GM12892 (cell line): ENCODE results near the gene LDAH.

Source experiments
- DNase-seq: peaks from one replicate; pipeline ENCODE4 v3.0.0; 2011; ENCODE audit not compliant: insufficient read length
- FAIRE-seq: peaks from 2 replicates; lab custom pipeline; 2011; peaks lifted over from hg19 to GRCh38; lab: Jason Lieb, UNC
- POLR2A ChIP-seq: IDR thresholded peaks from 2 replicates; pipeline ENCODE4 v1.6.1; 2011; ENCODE audit warnings: low read depth, low read length, control low read depth
- POLR2AphosphoS5 ChIP-seq: IDR thresholded peaks from 2 replicates; pipeline ENCODE4 v1.6.1; 2011; ENCODE audit warnings: low read depth, low read length, control low read depth
- TAF1 ChIP-seq: IDR thresholded peaks from 2 replicates; pipeline ENCODE4 v1.6.1; 2011; ENCODE audit warnings: low read depth, mild to moderate bottlenecking, control low read depth, low read length, borderline replicate concordance

The LDAH gene

GRCh38 chr2:20643060-20643459 lies 179.8 kb downstream of the LDAH start:
- TF ChIP-seq TAF1: no peak
- no peak for TF ChIP-seq POLR2AphosphoS5
- TF ChIP-seq POLR2A: no peak
- no peak for FAIRE-seq
- DNase-seq: no peak

GRCh38 chr2:20642055-20642971 lies 180.6 kb downstream of the LDAH start:
- peak; percentile 78 for FAIRE-seq
- peak; percentile 95 for DNase-seq

GRCh38 chr2:20641123-20641985 lies 181.5 kb downstream of the LDAH start:
- FAIRE-seq (no peak), DNase-seq (no peak)
- TF ChIP-seq TAF1 (no peak), POLR2A (no peak), POLR2AphosphoS5 (no peak)

More at GRCh38 chr2:20642055-20642971, 180.6 kb downstream of the LDAH start:
- no peak for TF ChIP-seq TAF1
- no peak for TF ChIP-seq POLR2A
- no peak for TF ChIP-seq POLR2AphosphoS5

- DNase-seq: no peak
- no peak for TF ChIP-seq TAF1
- FAIRE-seq: no peak
These were observed 182.3 kb downstream of the LDAH start for GRCh38 chr2:20640411-20641122.

GRCh38 chr2:20638646-20639430 lies 184.1 kb downstream of the LDAH start:
- DNase-seq: no peak
- TF ChIP-seq TAF1 (no peak), POLR2A (no peak), POLR2AphosphoS5 (no peak)
- FAIRE-seq: no peak

- FAIRE-seq: no peak
- no peak for TF ChIP-seq TAF1
- TF ChIP-seq POLR2A: no peak
- TF ChIP-seq POLR2AphosphoS5: no peak
- DNase-seq: no peak
These were observed 184.9 kb downstream of the LDAH start for GRCh38 chr2:20638014-20638413.

GRCh38 chr2:20637147-20637546 lies 185.8 kb downstream of the LDAH start:
- no peak for DNase-seq
- no peak for FAIRE-seq
- no peak for TF ChIP-seq POLR2AphosphoS5
- TF ChIP-seq POLR2A: no peak
- no peak for TF ChIP-seq TAF1

- DNase-seq (peak; percentile 77), FAIRE-seq (peak; percentile 80)
- TF ChIP-seq TAF1: no peak
- no peak for TF ChIP-seq POLR2A
- no peak for TF ChIP-seq POLR2AphosphoS5
These were observed 187.0 kb downstream of the LDAH start for GRCh38 chr2:20635675-20636584.

GRCh38 chr2:20635113-20635510 lies 187.8 kb downstream of the LDAH start:
- TF ChIP-seq POLR2A (no peak), POLR2AphosphoS5 (no peak), TAF1 (no peak)
- FAIRE-seq (no peak), DNase-seq (no peak)

- DNase-seq (no peak), FAIRE-seq (no peak)
- no peak for TF ChIP-seq POLR2AphosphoS5
- no peak for TF ChIP-seq POLR2A
- TF ChIP-seq TAF1: no peak
These were observed 188.3 kb downstream of the LDAH start for GRCh38 chr2:20634507-20635112.
